Endothelial cell (in vitro differentiated cells): ENCODE results near the gene BRINP1. TPM values are rescaled to one million over a fixed set of nuclear protein-coding genes. Genes with fewer than 3 reads are reported as not detected.
"Not testable (repeated sequence)": the region's sequence is repeated elsewhere in the genome, so short reads cannot be mapped to it uniquely, and the experiment has no call there.

ENCODE experiments used
- DNase-seq: peaks from one replicate; pipeline ENCODE4 v3.0.0; 2021; ENCODE audit warnings: low spot score
- H3K27ac Mint-ChIP-seq: one replicate; pipeline ENCODE4 v1.8.0; 2021; ENCODE audit warnings: mixed read lengths, inconsistent platforms; ENCODE audit not compliant: unreplicated experiment
- H3K27me3 Mint-ChIP-seq: one replicate; pipeline ENCODE4 v1.8.0; 2021; ENCODE audit warnings: mild to moderate bottlenecking, moderate library complexity, mixed read lengths, inconsistent platforms; ENCODE audit not compliant: unreplicated experiment
- H3K36me3 Mint-ChIP-seq: one replicate; pipeline ENCODE4 v1.8.0; 2021; ENCODE audit warnings: mild to moderate bottlenecking, low read depth, mixed read lengths, inconsistent platforms; ENCODE audit not compliant: unreplicated experiment
- H3K4me1 Mint-ChIP-seq: one replicate; pipeline ENCODE4 v1.8.0; 2021; ENCODE audit warnings: mild to moderate bottlenecking, mixed read lengths, inconsistent platforms; ENCODE audit not compliant: unreplicated experiment
- H3K4me3 Mint-ChIP-seq: one replicate; pipeline ENCODE4 v1.8.0; 2021; ENCODE audit warnings: mild to moderate bottlenecking, mixed read lengths, inconsistent platforms; ENCODE audit not compliant: unreplicated experiment
- H3K9me3 Mint-ChIP-seq: one replicate; pipeline ENCODE4 v1.8.0; 2021; ENCODE audit warnings: mixed read lengths, inconsistent platforms; ENCODE audit not compliant: unreplicated experiment
- total RNA-seq: library from RNA; stranded (reverse); fragmentation: NEBNext Ultra II Directional; extraction: Animal tissue kit (Norgen Biotek cat#: 25700); gene quantifications from one replicate; pipeline ENCODE4 v1.2.1, GENCODE V29; 2021; ENCODE audit not compliant: unreplicated experiment
- TF ChIP-seq, protein P1 (sequence below): fragments of 200-600 bp; sonication (generic); IDR thresholded peaks from one replicate; pipeline ENCODE4 v1.5.0; 2021; ENCODE audit warnings: antibody characterized with exemption; ENCODE audit not compliant: unreplicated experiment

The BRINP1 gene
- total RNA-seq, 1 donor from 2014 or later = 1.9 TPM

- Mint-ChIP-seq H3K27ac (no peak overlapping the region), H3K36me3 (no peaks in the 10 kb centered on the region), H3K4me1 (peaks cover 2% of the 10 kb centered on the region), H3K27me3 (no peaks in the 10 kb centered on the region), H3K4me3 (no peak overlapping the region), H3K9me3 (no peaks in the 10 kb centered on the region)
- TF ChIP-seq, protein P1, sequence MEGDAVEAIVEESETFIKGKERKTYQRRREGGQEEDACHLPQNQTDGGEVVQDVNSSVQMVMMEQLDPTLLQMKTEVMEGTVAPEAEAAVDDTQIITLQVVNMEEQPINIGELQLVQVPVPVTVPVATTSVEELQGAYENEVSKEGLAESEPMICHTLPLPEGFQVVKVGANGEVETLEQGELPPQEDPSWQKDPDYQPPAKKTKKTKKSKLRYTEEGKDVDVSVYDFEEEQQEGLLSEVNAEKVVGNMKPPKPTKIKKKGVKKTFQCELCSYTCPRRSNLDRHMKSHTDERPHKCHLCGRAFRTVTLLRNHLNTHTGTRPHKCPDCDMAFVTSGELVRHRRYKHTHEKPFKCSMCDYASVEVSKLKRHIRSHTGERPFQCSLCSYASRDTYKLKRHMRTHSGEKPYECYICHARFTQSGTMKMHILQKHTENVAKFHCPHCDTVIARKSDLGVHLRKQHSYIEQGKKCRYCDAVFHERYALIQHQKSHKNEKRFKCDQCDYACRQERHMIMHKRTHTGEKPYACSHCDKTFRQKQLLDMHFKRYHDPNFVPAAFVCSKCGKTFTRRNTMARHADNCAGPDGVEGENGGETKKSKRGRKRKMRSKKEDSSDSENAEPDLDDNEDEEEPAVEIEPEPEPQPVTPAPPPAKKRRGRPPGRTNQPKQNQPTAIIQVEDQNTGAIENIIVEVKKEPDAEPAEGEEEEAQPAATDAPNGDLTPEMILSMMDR = no peak
- DNase-seq = no peak
These were observed 189.5 kb downstream of the BRINP1 start for GRCh38 chr9:119179701-119180100.

DNA sequence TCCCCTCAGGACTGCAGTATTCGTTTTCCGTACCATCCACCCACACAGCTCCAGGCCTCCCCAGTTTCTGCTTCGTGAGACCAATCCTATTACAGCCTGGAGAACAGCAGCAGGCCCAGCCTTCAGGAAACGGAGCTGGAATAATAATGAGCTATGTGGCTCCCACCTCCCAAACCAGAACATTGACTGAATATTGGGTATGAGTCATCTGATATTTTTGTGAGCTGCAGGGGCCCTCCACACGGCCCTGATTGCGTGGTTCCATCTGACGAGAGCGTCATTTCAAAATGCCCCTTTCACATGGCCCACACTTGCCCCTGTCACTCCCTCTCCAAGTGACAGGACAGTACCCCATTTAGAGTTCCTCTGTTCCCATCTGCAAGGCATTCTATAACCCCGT lies 192.0 kb downstream of the BRINP1 start:
- H3K4me3 Mint-ChIP-seq = no peak overlapping the region
- H3K4me1 Mint-ChIP-seq = no peaks in the 10 kb centered on the region
- H3K27ac Mint-ChIP-seq = no peak overlapping the region
- no peaks in the 10 kb centered on the region for H3K27me3 Mint-ChIP-seq
- no peaks in the 10 kb centered on the region for H3K36me3 Mint-ChIP-seq
- TF ChIP-seq, protein P1 = no peak
- no peak for DNase-seq
- H3K9me3 Mint-ChIP-seq = no peaks in the 10 kb centered on the region

- TF ChIP-seq, protein P1 = no peak
- Mint-ChIP-seq H3K4me1 (no peaks in the 10 kb centered on the region), H3K4me3 (no peak overlapping the region), H3K36me3 (no peaks in the 10 kb centered on the region), H3K27ac (no peak overlapping the region), H3K27me3 (no peaks in the 10 kb centered on the region), H3K9me3 (no peaks in the 10 kb centered on the region)
- DNase-seq = no peak
These were observed 193.7 kb downstream of the BRINP1 start for GRCh38 chr9:119175581-119175980.

DNA sequence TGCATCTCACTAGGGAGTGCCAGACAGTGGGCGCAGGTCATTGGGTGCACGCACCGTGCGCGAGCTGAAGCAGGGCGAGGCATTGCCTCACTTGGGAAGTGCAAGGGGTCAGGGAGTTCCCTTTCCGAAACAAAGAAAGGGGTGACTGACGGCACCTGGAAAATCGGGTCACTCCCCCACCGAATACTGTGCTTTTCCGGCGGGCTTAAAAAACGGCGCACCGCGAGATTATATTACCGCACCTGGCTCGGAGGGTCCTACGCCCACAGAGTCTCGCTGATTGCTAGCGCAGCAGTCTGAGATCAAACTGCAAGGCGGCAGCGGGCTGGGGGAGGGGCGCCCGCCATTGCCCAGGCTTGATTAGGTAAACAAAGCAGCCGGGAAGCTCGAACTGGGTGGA lies 200.0 kb downstream of the BRINP1 start:
- H3K4me1 Mint-ChIP-seq, H3K9me3 Mint-ChIP-seq, H3K27me3 Mint-ChIP-seq, H3K36me3 Mint-ChIP-seq: not testable (repeated sequence)
- peak; percentile 20 for DNase-seq
- Mint-ChIP-seq H3K27ac (peak overlapping the region; percentile 86), H3K4me3 (peak overlapping the region; percentile 86)

- no peak overlapping the region for H3K4me3 Mint-ChIP-seq
These were observed 201.4 kb downstream of the BRINP1 start for GRCh38 chr9:119167876-119168275.

More at GRCh38 chr9:119167876-119168275, 201.4 kb downstream of the BRINP1 start:
- Mint-ChIP-seq H3K27me3 (no peaks in the 10 kb centered on the region), H3K4me1 (no peaks in the 10 kb centered on the region), H3K36me3 (no peaks in the 10 kb centered on the region), H3K9me3 (no peaks in the 10 kb centered on the region), H3K27ac (no peak overlapping the region)
- TF ChIP-seq, protein P1 = no peak
- DNase-seq = no peak
